Esophagus squamous epithelium (tissue), 4 donors: ENCODE data around the gene NUP210L.

Source experiments
- POLR2A ChIP-seq, 4 donors: fragments of 450-650 bp; IDR thresholded peaks; one replicate each; pipeline ENCODE4 v1.6.1; 2017; ENCODE audit warnings: antibody characterized with exemption in 4 of 4, mild to moderate bottlenecking in 4 of 4, moderate library complexity in 3 of 4
- TF ChIP-seq, protein P1 (sequence below), 6 experiments: fragments of 450-650 bp in 4 of 6; fragments of 200-600 bp in 2 of 6; sonication (generic) in 2 of 6; IDR thresholded peaks; one replicate each; pipeline ENCODE4 v1.5.1; 2016 to 2019; ENCODE audit warnings: antibody characterized with exemption in 6 of 6, mild to moderate bottlenecking in 4 of 6, moderate library complexity in 4 of 6

DNA sequence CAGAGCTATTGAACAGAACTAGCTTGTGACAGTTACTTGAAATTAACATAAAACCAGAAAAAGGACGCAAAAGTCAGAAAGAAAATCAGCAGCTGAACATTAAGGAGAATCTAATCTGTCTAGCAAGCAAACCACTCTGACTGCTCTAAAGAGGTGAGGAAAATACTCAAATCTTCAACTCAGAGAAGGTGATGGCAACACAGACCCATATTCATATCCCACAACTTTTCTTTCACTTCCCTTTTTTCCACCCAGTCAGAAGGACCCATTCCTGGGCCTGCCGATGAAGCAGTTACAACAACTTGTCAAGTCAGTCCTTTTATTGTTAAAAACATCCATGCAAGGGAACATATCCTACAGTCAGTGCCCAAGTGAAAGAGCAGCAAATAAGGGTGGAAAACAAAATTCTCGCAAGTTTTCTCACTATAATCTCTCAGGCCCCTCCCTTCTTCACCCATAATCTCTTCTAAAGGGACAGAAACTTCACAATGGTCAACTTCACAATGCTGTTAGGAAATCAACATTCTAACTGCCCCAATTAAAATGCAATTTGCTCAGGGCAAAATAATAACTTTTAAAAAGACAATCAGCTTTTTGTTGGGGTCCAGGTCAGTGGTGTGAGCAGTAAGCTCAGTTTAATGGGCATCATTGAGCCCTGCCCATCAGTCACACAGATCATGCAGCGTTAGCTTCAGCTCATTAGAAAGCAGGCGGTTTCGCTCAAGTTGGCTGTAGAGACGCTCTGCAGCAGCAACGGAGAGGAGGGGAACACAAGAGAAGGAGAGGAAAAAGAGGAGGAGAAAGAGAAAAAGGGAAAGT, 3.6 kb upstream of the NUP210L start:
- TF ChIP-seq, protein P1, sequence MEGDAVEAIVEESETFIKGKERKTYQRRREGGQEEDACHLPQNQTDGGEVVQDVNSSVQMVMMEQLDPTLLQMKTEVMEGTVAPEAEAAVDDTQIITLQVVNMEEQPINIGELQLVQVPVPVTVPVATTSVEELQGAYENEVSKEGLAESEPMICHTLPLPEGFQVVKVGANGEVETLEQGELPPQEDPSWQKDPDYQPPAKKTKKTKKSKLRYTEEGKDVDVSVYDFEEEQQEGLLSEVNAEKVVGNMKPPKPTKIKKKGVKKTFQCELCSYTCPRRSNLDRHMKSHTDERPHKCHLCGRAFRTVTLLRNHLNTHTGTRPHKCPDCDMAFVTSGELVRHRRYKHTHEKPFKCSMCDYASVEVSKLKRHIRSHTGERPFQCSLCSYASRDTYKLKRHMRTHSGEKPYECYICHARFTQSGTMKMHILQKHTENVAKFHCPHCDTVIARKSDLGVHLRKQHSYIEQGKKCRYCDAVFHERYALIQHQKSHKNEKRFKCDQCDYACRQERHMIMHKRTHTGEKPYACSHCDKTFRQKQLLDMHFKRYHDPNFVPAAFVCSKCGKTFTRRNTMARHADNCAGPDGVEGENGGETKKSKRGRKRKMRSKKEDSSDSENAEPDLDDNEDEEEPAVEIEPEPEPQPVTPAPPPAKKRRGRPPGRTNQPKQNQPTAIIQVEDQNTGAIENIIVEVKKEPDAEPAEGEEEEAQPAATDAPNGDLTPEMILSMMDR (IDR thresholded peaks at IDR 0.05), result no peak
- no peak for TF ChIP-seq POLR2A (IDR thresholded peaks at IDR 0.05)
